Measurements from ENCODE around the gene CRYBG1.

The CRYBG1 gene

GRCh38 chr6:106476331-106477105, 116.0 kb downstream of the CRYBG1 start:
- DNase-seq: no peak
- intact Hi-C loops (cut with DNase I): no loop called here

DNA sequence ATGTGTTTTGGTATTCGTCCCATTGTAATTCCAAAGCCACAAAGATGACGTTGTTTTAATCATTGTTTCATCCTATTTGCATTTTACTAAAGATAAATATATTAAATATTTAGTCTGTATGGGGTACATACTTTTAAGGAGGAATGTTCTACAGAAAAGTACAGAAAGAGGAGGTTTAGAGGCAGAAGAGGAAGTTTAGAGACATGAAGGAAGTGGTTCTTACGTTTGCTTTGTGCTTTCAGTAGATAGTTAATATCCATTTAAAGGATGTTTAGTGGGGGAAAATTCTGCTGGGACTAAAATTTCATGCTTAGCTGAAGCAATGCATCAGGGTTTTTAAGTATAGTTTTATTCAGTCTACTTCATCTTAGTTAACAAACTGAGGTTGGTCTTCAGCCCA, 116.6 kb downstream of the CRYBG1 start:
- intact Hi-C loops (cut with DNase I): no loop called here
- no peak for DNase-seq

DNA sequence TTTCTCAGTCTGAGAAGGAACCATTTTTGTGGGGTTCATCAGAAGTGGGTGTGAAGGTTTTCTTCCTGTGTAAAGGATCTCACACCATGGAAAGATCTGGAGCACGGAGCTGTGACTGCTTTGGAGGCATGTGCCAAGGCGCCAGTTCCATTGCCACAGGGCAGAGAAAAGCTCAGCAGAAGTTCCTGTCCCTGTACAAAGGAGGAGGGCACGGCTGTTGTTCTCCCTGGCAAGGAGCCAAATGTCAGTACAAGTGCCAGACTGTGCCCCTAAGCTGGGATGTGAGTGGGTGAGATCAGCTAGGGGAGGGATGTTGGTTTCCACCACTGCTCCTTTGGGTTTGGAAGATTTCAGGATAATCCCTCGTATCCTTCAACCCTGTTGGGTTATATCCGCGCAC, 117.3 kb downstream of the CRYBG1 start:
- intact Hi-C loops (cut with DNase I): no loop called here
- peak in 2 of 42 donors; percentile 10 to 27 for DNase-seq

- no peak for DNase-seq
- intact Hi-C loops (cut with DNase I): no loop called here
These were observed 125.7 kb downstream of the CRYBG1 start for GRCh38 chr6:106486236-106486635.

- intact Hi-C loops (cut with DNase I): no loop called here
- DNase-seq: no peak
These were observed 128.2 kb downstream of the CRYBG1 start for GRCh38 chr6:106488494-106489370.

GRCh38 chr6:106490030-106490429, 129.5 kb downstream of the CRYBG1 start:
- DNase-seq: no peak
- intact Hi-C loops (cut with DNase I): no loop called here

- DNase-seq: no peak
- intact Hi-C loops (cut with DNase I): no loop called here
These were observed 129.9 kb downstream of the CRYBG1 start for GRCh38 chr6:106490436-106490835.

DNA sequence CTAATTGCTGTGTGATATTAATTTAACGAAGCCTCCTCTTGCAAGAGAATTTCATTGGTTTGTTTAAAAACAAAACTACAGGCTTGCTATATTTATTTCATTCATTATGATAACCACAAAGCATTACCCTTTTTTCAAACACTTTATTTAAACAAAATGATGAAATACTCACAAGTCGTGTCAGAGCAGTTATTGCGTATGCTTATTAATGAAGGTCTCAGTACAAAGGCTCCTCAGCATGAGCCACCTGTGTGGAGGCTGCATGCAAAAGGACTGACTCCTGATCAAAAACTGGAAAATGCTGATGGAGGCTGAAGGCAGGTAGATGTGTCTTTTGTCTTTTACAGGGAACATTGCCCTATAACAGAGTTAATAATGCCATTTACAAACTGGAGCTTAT, 130.5 kb downstream of the CRYBG1 start:
- intact Hi-C loops (cut with DNase I): no loop called here
- no peak for DNase-seq

DNA sequence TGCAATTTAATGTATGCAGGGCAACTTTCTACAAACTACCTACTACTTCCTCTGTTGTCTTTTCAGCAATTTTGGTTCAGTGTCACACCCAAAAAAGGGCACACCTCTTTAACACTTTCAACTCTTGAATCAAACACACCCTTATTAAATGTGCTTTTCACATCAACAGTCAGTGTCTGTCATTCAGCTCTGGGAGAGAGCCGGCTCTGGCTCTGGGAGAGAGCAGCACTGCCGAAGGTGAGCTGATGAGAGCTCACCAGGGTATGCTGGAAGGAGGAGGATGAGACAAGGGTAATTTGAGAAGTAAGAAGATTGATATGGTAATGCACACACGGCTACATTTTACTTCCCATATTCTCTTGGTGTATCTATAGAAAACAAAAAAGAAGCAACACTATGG, 134.5 kb downstream of the CRYBG1 start:
- intact Hi-C loops (cut with DNase I): no loop called here
- no peak for DNase-seq

DNA sequence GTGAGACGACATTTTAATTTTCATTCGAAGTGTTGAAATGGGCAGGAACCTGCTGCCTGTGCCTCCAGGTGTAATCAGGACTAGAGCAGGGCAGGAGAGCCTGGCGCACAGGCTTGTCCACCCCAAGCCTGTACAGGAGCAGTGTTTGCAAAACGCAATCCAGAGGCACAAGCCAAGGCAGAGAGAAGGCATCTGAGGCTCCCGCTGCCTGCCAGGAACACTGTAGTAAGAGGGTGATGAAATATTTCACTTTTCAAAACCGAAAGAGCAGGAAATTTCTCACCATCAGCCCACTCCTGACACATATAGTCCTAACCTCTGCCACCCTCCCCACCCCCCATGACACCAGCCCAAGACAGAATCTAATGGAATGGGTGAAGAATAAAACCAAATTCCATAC, 136.3 kb downstream of the CRYBG1 start:
- intact Hi-C loops (cut with DNase I): no loop called here
- no peak for DNase-seq

DNA sequence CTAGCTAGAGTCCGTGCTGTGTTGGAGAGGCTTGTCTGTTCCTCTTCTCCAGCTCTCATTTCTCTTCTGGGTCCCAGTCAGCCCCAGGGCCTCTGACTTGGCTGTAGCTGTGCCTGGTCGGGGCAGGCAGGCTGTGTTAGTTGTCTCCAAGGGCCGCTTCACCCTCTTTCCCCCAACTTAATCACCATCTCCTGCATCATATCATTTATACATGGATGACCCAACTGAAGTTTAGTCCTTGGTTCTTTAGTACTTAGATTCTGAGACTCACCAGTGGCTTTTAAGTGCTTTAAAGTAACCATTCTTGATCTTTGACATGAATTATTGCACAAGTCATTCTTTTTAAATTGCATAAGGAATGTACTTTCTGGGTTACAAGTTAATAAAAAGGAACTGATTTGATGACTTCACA, 141.4 kb downstream of the CRYBG1 start:
- peak in 1 of 42 donors; percentile 38 for DNase-seq
- intact Hi-C loops (cut with DNase I): no loop called here

DNA sequence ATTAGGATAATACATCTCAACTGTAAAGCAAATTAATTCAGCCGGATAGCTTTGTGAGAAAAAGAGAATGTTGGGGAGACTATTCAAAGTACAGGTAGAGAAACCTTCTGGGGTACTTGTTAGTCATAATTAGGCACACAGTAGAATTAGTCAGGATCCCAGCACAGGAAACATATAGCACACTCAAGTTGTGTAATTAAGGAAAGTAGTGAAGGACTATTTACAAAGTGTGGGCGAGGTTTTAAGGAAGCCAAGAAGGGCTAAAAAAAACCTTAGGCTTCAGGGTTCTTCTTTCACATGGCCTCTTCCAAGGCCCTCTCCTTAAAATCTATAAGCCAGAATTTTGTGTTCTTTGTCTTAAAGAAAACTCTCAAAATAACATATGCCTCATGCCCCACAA, 142.0 kb downstream of the CRYBG1 start:
- intact Hi-C loops (cut with DNase I): no loop called here
- no peak for DNase-seq

DNA sequence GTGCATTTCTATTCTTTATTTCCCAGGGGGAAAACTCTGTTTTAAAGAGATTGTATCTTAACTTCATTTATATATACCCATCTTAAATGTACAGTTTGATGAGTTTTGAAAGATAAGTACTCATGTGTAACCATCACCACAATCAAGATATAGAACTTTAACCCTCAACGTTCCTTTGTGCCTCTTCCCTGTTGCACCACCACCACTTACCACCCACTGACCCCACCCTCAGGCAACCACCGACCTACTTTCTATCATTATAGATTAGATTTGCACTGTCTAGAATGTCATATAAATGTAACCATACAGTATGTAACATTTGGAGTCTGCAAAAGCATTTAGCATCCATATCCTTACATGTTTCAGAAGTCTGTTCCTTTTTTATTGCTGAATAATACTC, 147.8 kb downstream of the CRYBG1 start:
- intact Hi-C loops (cut with DNase I): no loop called here

GRCh38 chr6:106508834-106509233, 148.3 kb downstream of the CRYBG1 start:
- intact Hi-C loops (cut with DNase I): no loop called here

More for the DNA sequence above, 147.8 kb downstream of the CRYBG1 start:
- DNase-seq: no peak

GRCh38 chr6:106509420-106510089, 149.0 kb downstream of the CRYBG1 start:
- intact Hi-C loops (cut with DNase I): no loop called here

More at GRCh38 chr6:106508834-106509233, 148.3 kb downstream of the CRYBG1 start:
- no peak for DNase-seq

GRCh38 chr6:106510090-106510970, 149.8 kb downstream of the CRYBG1 start:
- intact Hi-C loops (cut with DNase I): no loop called here

More at GRCh38 chr6:106509420-106510089, 149.0 kb downstream of the CRYBG1 start:
- DNase-seq: no peak

DNA sequence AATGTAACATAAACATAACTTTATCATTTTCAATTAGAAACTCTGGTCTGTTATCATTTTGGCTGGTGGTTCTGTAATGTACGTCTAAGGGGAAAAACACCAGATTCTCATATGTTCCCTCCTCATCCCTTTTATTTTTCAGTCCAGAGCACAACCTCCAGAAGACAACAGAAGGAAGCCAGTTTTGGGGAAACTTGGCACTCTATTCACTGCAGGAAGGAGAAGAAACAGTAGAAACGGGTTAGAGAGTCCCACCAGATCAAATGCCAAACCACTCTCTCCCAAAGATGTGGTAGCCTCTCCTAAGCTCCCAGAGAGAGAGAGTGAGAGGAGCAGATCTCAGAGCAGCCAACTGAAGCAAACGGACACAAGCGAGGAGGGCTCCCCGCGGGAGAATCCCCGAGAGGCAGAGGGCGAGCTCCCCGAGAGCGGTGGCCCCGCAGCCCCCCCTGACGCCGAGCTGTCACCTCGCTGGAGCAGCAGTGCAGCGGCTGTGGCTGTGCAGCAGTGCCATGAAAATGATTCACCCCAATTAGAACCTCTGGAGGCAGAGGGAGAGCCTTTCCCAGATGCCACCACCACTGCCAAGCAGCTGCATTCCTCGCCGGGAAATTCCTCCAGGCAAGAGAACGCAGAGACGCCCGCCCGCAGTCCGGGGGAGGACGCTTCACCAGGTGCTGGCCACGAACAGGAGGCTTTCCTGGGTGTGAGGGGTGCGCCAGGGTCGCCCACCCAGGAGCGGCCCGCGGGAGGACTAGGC, 151.0 kb downstream of the CRYBG1 start:
- peak in 2 of 42 donors; percentile 2 to 4 for DNase-seq

More at GRCh38 chr6:106510090-106510970, 149.8 kb downstream of the CRYBG1 start:
- peak in 29 of 42 donors; percentile 3 to 61 (median 39) for DNase-seq

More for the DNA sequence above, 151.0 kb downstream of the CRYBG1 start:
- intact Hi-C loops (cut with DNase I): no loop called here

All from head of caudate nucleus (tissue), 42 donors.